DLD1 (cell line): ENCODE results near the gene ALOX5.
"Not testable (repeated sequence)": the region's sequence is repeated elsewhere in the genome, so short reads cannot be mapped to it uniquely, and the experiment has no call there.

Source experiments
- in situ Hi-C: cut with HindIII; loops from 2 replicates; pipeline ENCODE4 v1.10.0; 2017; ENCODE audit warnings: low sequenced_read_pairs

The ALOX5 gene

GRCh38 chr10:45373003-45373575, 927 bp upstream of the ALOX5 start:
- in situ Hi-C loops = no loop called here

GRCh38 chr10:45374350-45375052, 485 bp downstream of the ALOX5 start:
- in situ Hi-C loops = no loop called here

- in situ Hi-C loops = no loop called here
These were observed 1.1 kb downstream of the ALOX5 start for GRCh38 chr10:45375101-45375500.

GRCh38 chr10:45375716-45376231, 1.8 kb downstream of the ALOX5 start:
- in situ Hi-C loops = no loop called here

- in situ Hi-C loops = no loop called here
These were observed 2.4 kb downstream of the ALOX5 start for GRCh38 chr10:45376371-45376801.

- in situ Hi-C loops = no loop called here
These were observed 3.3 kb downstream of the ALOX5 start for GRCh38 chr10:45377321-45377720.

DNA sequence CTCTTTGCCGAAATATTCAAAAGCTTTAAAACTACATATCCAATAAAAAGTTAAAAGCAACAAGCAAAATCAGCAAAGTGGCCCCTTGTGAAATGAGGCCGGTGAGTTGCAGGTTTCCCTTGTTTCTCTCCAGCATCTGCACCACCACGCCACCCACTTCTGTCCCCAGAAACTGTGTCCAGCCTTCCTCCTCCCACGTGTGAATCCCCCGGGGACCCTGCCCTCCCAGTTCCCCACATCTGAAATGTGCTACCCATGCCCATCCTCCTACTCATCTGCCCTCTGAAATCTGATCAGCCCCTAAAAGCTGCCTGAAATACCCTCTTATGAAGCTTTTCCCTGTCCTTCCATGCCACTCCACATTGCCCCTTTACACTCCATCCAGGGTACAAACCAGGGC, 3.8 kb downstream of the ALOX5 start:
- in situ Hi-C loops = no loop called here

DNA sequence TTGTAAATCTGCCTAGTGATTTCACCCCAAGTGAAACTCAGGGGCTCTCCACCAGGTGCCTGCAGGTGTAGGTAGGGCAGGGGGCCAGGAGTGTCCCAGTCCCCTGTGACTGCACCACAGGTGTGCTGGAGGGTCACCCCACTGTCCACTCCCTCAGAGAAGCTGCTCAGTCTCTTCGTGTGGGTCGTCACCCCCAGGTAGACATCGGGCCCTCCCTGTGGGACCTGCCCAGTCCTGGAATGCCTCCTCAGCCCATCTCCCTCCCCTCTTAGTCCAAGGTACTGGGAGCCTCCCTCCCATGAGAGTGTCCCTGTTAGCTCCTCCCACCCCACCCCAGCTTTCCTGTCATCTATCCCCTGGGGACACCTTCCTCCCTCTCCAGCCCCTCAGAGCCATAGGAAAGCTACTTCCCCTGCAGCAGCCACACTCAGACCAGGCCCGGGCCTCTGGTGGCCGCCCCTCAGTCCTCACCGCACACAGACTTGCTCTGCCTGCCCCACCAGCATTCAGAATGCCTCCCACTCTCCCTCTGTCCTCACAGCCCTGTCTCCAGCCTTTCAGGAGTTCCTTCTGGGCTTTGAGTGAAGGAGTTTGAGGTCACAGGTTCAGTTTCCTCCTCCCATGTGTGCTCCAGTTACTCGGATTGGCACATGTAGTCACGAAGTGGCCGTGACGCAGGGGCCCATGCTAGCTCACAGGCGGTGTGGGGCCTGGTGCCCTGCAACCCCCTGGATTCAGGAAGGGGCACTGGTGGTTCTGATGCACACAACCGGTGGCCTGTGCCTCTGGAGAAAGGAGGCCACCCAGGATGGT, 5.1 kb downstream of the ALOX5 start:
- in situ Hi-C loops = no loop called here

DNA sequence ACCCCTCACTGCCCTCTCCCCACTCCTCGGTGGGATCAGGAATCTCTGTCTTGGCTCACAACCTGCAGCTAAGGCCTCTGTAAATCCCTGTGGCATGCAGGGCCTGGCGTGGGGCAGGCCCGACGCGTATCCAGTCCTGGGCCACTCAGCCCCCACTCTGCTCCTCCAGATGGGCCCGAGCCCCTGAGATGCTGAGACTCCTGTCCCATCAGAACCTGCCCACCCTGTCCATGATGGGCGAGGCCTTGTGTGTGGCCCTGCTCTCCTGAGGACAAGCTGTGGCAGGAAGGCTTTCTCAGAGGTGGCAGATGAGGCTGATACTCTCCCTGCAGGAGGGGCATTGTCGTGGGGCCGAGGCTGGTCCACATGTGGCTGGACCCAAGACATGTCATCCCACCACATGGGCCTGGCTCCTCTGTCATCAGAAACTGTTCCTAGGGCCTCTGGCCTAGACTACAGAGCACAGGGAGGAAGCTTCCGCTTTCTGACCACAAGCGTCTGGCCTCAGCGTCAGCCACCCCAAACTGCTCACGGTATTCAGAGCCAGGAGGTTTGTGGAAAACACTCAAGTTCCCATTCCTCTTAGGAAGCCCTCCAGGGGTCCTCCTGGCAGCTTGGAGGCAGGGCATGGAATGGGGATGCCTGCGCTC, 6.0 kb downstream of the ALOX5 start:
- in situ Hi-C loops = no loop called here

DNA sequence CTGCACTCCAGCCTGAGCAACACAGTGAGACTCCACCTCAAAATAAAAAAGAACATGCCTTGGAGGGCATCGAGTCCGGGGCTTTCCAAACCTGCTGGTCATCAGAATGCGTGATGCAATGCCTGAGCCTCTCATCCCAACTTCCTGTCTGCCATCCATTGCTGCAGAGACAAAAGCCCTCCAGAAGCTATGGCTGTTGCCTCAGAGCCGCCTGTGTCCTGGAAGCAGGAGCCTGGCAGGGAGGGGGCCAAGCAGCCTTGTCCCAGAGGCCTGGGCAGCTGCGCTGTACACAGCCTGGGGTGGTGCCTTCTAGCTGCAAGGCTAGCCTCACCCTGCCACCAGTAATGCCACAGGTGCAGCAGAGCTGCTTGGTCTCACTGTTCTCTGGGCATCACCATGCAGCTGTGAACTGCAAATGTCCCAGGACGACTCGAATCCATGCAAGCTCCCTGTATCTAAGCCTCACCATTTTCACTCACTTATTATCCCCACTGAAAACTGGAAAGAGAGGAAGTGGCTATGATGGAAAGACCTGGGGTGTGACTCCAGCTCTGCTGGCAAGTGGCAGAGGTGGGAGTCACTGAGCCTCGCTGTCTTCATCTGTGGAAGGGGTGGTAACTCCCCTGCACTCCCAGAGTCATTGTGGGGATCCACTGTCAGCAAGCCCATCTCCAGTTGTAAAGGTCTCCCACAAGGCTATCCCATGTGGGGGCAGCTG, 7.0 kb downstream of the ALOX5 start:
- in situ Hi-C loops = no loop called here

DNA sequence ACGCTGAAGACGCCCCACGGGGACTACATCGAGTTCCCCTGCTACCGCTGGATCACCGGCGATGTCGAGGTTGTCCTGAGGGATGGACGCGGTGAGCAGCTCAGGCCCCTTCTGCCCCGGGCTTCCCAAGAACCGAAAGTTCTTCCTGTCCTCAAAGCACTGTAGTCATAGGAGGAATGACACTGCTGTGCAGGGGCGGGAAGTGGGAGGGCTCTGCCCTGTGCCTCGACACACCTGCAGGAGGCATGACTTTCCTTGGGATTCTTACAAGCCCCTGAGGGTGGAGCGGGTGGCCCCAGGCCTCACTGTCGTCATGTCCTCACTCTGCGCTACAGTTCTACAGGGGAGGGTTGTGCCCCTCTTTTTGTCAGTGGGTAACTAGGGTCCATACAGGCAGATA, 8.6 kb downstream of the ALOX5 start:
- in situ Hi-C loops = no loop called here

GRCh38 chr10:45383682-45384330, 9.8 kb downstream of the ALOX5 start:
- in situ Hi-C loops = no loop called here

- in situ Hi-C loops = no loop called here
These were observed 12.6 kb downstream of the ALOX5 start for GRCh38 chr10:45386657-45387056.

GRCh38 chr10:45387096-45387893, 13.3 kb downstream of the ALOX5 start:
- in situ Hi-C loops = no loop called here

DNA sequence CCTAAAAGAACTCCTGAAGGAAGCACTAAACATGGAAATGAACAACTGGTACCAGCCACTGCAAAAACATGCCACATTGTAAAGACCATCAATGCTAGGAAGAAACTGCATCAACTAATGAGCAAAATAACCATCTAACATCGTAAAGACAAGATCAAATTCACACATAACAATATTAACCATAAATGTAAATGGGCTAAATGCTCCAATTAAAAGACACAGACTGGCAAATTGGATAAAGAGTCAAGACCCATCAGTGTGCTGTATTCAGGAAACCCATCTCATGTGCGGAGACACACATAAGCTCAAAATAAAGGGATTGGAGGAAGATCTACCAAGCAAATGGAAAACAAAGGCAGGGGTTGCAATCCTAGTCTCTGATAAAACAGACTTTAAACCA, 15.7 kb downstream of the ALOX5 start:
- in situ Hi-C loops = not testable (repeated sequence)

GRCh38 chr10:45391636-45392035, 17.6 kb downstream of the ALOX5 start:
- in situ Hi-C loops = not testable (repeated sequence)

DNA sequence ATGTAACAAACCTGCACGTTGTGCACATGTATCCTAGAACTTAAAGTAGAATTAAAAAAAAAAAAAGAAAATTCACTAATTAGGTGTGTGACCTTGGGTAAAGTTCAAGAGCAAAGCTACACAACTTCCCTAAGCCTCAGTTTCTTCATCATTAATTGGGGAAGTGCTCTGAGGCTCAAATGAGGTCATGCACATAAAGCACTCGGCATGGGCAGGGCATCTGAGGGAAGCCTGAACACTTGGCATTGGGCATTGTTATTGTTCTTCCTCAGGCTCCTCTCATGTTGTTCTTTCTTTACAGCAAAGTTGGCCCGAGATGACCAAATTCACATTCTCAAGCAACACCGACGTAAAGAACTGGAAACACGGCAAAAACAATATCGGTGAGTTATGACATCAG, 21.5 kb downstream of the ALOX5 start:
- in situ Hi-C loops = no loop called here

DNA sequence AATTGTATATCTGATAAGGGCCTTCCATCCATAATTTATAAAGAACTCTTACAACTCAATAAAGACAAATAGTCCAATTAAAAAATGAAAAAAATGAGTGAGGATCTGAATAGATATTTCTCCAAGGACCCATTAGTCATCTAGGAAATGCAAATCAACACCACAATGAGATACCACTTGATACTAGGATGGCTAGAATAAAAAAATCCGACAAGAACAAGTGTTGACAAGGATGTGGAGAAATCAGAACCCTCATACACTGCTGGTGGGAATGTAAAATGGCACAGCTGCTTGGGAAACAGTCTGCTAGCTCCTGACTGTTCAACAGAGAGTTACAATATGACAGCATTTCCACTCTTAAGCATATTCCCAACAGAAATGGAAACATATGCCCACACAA, 24.6 kb downstream of the ALOX5 start:
- in situ Hi-C loops = no loop called here

GRCh38 chr10:45399113-45399512, 25.1 kb downstream of the ALOX5 start:
- in situ Hi-C loops = no loop called here
